Measurements from ENCODE around the gene ZNF516.

Gene ZNF516

DNA sequence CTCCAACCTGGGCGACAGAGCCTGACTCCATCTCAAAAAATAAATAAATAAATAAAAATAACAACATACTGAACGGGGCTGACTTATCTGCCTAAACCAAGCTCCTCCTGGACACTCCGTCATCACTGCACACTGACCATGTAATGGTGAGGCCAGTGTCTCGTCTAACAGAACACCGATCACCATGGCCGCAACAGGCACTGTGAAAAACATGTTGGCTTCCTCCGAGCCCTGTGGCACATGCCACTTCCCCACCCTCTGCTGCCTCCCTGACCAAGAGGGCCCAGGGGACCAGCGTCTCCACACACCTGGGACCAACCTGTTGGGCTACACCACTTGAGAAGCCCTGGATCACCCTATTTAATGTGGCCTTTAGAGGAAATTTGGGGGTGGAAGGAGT, 33.9 kb downstream of the ZNF516 start:
- Histone ChIP-seq H3K14ac (ENCODE audit: low read length) (no peak overlapping the region), H2BK12ac (ENCODE audit: low read length) (no peak overlapping the region), H2BK15ac (ENCODE audit: low read length) (no peak overlapping the region), H3K27me3 (ENCODE audit: control insufficient read depth in 3 of 3, insufficient read depth in 3 of 3, low read depth in 1 of 3, low read length in 3 of 3) (no peaks in the 10 kb centered on the region), H2AK5ac (ENCODE audit: low read depth, low read length) (no peak overlapping the region), H3K18ac (ENCODE audit: low read length) (no peak overlapping the region), H3K36me3 (replicated peaks in 1 of 2; ENCODE audit: control insufficient read depth in 2 of 2, insufficient read depth in 2 of 2, low read length in 2 of 2) (peaks cover 7 to 75% of the 10 kb centered on the region in 2 donors), H4K91ac (ENCODE audit: low read depth, low read length, poor library complexity) (no peak overlapping the region), H3K4me2 (ENCODE audit: insufficient read depth, low read length, poor library complexity, severe bottlenecking) (no peak overlapping the region), H3K79me1 (ENCODE audit: low read depth, low read length) (peaks cover 26% of the 10 kb centered on the region), H2BK120ac (ENCODE audit: low read depth, low read length) (no peak overlapping the region), H4K8ac (ENCODE audit: low read depth, low read length) (no peak overlapping the region), H2AFZ (ENCODE audit: low read length) (no peak overlapping the region), H2BK5ac (ENCODE audit: low read length) (no peak overlapping the region), H3K4ac (ENCODE audit: low read length) (no peak overlapping the region), H3K4me3 (ENCODE audit: low read length in 2 of 2) (no peak overlapping the region), H3K23ac (ENCODE audit: low read depth, low read length, poor library complexity) (no peak overlapping the region), H3K27ac (replicated peaks; ENCODE audit: low read length) (no peak overlapping the region), H3K9ac (ENCODE audit: low read depth, low read length, poor library complexity) (no peak overlapping the region), H3K9me3 (replicated peaks in 1 of 2; ENCODE audit: control insufficient read depth in 2 of 2, insufficient read depth in 1 of 2, low read depth in 1 of 2, low read length in 2 of 2) (no peaks in the 10 kb centered on the region), H3K4me1 (ENCODE audit: control insufficient read depth in 2 of 2, insufficient read depth in 1 of 2, low read depth in 1 of 2, low read length in 2 of 2) (peaks cover 7 to 8% of the 10 kb centered on the region in 2 donors)
- WGBS, 2 donors (ENCODE audit: extremely low coverage in 2 of 2, insufficient read length in 2 of 2, insufficient replicate concordance in 1 of 2) = no CpG with 5 or more reads among the region's 8 CpGs
- no peak for DNase-seq (ENCODE audit: low spot score)

GRCh38 chr18:76460482-76460881, 34.6 kb downstream of the ZNF516 start:
- Histone ChIP-seq H2BK12ac (ENCODE audit: low read length) (no peak overlapping the region), H3K14ac (ENCODE audit: low read length) (no peak overlapping the region), H4K91ac (ENCODE audit: low read depth, low read length, poor library complexity) (no peak overlapping the region), H3K4ac (ENCODE audit: low read length) (no peak overlapping the region), H3K23ac (ENCODE audit: low read depth, low read length, poor library complexity) (no peak overlapping the region), H3K9ac (ENCODE audit: low read depth, low read length, poor library complexity) (no peak overlapping the region), H3K79me1 (ENCODE audit: low read depth, low read length) (peaks cover 22% of the 10 kb centered on the region), H2BK5ac (ENCODE audit: low read length) (no peak overlapping the region), H2BK15ac (ENCODE audit: low read length) (no peak overlapping the region), H4K8ac (ENCODE audit: low read depth, low read length) (no peak overlapping the region), H2AFZ (ENCODE audit: low read length) (no peak overlapping the region), H3K4me2 (ENCODE audit: insufficient read depth, low read length, poor library complexity, severe bottlenecking) (no peak overlapping the region), H3K4me1 (ENCODE audit: control insufficient read depth in 2 of 2, insufficient read depth in 1 of 2, low read depth in 1 of 2, low read length in 2 of 2) (peaks cover 14 to 15% of the 10 kb centered on the region in 2 donors), H3K4me3 (ENCODE audit: low read length in 2 of 2) (no peak overlapping the region), H2BK120ac (ENCODE audit: low read depth, low read length) (no peak overlapping the region), H2AK5ac (ENCODE audit: low read depth, low read length) (no peak overlapping the region), H3K27ac (replicated peaks; ENCODE audit: low read length) (no peak overlapping the region), H3K9me3 (replicated peaks in 1 of 2; ENCODE audit: control insufficient read depth in 2 of 2, insufficient read depth in 1 of 2, low read depth in 1 of 2, low read length in 2 of 2) (no peaks in the 10 kb centered on the region), H3K36me3 (replicated peaks in 1 of 2; ENCODE audit: control insufficient read depth in 2 of 2, insufficient read depth in 2 of 2, low read length in 2 of 2) (peaks cover 5 to 68% of the 10 kb centered on the region in 2 donors), H3K18ac (ENCODE audit: low read length) (no peak overlapping the region), H3K27me3 (ENCODE audit: control insufficient read depth in 3 of 3, insufficient read depth in 3 of 3, low read depth in 1 of 3, low read length in 3 of 3) (no peaks in the 10 kb centered on the region)
- DNase-seq (ENCODE audit: low spot score) = no peak
- WGBS, 2 donors (ENCODE audit: extremely low coverage in 2 of 2, insufficient read length in 2 of 2, insufficient replicate concordance in 1 of 2) = no CpG with 5 or more reads among the region's 9 CpGs

- no peak overlapping the region for H3K18ac ChIP-seq (ENCODE audit: low read length)
- peaks cover 5 to 62% of the 10 kb centered on the region in 2 donors for H3K36me3 ChIP-seq (replicated peaks in 1 of 2; ENCODE audit: control insufficient read depth in 2 of 2, insufficient read depth in 2 of 2, low read length in 2 of 2)
- H2BK15ac ChIP-seq (ENCODE audit: low read length) = no peak overlapping the region
- H2BK12ac ChIP-seq (ENCODE audit: low read length) = no peak overlapping the region
- DNase-seq (ENCODE audit: low spot score) = no peak
- H3K9ac ChIP-seq (ENCODE audit: low read depth, low read length, poor library complexity) = no peak overlapping the region
- no peak overlapping the region for H2AK5ac ChIP-seq (ENCODE audit: low read depth, low read length)
- H3K4ac ChIP-seq (ENCODE audit: low read length) = no peak overlapping the region
- H3K23ac ChIP-seq (ENCODE audit: low read depth, low read length, poor library complexity) = peak overlapping the region; percentile 47
- no peak overlapping the region for H3K4me3 ChIP-seq (ENCODE audit: low read length in 2 of 2)
- no peak overlapping the region for H2BK5ac ChIP-seq (ENCODE audit: low read length)
- WGBS, 2 donors (ENCODE audit: extremely low coverage in 2 of 2, insufficient read length in 2 of 2, insufficient replicate concordance in 1 of 2) = no CpG with 5 or more reads among the region's 26 CpGs
- H4K8ac ChIP-seq (ENCODE audit: low read depth, low read length) = no peak overlapping the region
- no peak overlapping the region for H3K4me2 ChIP-seq (ENCODE audit: insufficient read depth, low read length, poor library complexity, severe bottlenecking)
- no peak overlapping the region for H2BK120ac ChIP-seq (ENCODE audit: low read depth, low read length)
- peaks cover 22% of the 10 kb centered on the region for H3K79me1 ChIP-seq (ENCODE audit: low read depth, low read length)
- H3K14ac ChIP-seq (ENCODE audit: low read length) = no peak overlapping the region
- H3K27me3 ChIP-seq (ENCODE audit: control insufficient read depth in 3 of 3, insufficient read depth in 3 of 3, low read depth in 1 of 3, low read length in 3 of 3) = no peaks in the 10 kb centered on the region
- H3K4me1 ChIP-seq (ENCODE audit: control insufficient read depth in 2 of 2, insufficient read depth in 1 of 2, low read depth in 1 of 2, low read length in 2 of 2) = peaks cover 21% of the 10 kb centered on the region in 2 donors
- no peak overlapping the region for H3K27ac ChIP-seq (replicated peaks; ENCODE audit: low read length)
- H4K91ac ChIP-seq (ENCODE audit: low read depth, low read length, poor library complexity) = no peak overlapping the region
- H3K9me3 ChIP-seq (replicated peaks in 1 of 2; ENCODE audit: control insufficient read depth in 2 of 2, insufficient read depth in 1 of 2, low read depth in 1 of 2, low read length in 2 of 2) = no peaks in the 10 kb centered on the region
- H2AFZ ChIP-seq (ENCODE audit: low read length) = no peak overlapping the region
Measured at GRCh38 chr18:76459687-76460350, 35.2 kb downstream of the ZNF516 start.

DNA sequence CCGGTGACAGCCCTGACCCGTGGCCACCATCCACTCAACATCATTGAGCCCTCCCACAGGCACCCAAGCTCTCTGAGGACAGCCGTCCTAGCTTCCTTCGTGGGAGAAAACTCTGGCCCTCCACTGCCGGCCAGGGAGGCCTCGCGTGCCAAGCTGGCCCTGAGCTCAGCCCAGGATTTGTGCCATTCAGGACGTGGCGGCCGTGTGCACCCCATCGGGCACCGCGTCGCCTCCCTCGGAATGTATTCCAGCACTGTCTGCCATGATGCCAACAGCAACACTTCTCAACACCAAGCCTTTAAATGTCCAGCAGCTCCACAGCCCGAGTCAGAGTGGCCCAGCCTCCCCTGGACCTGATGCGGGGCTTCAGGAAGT, 35.7 kb downstream of the ZNF516 start:
- no peak overlapping the region for H2AFZ ChIP-seq (ENCODE audit: low read length)
- H3K18ac ChIP-seq (ENCODE audit: low read length) = no peak overlapping the region
- H3K36me3 ChIP-seq (replicated peaks in 1 of 2; ENCODE audit: control insufficient read depth in 2 of 2, insufficient read depth in 2 of 2, low read length in 2 of 2) = peaks cover 5 to 58% of the 10 kb centered on the region in 2 donors
- WGBS, 2 donors (ENCODE audit: extremely low coverage in 2 of 2, insufficient read length in 2 of 2, insufficient replicate concordance in 1 of 2) = no CpG with 5 or more reads among the region's 17 CpGs
- H2AK5ac ChIP-seq (ENCODE audit: low read depth, low read length) = no peak overlapping the region
- H2BK12ac ChIP-seq (ENCODE audit: low read length) = no peak overlapping the region
- H3K27me3 ChIP-seq (ENCODE audit: control insufficient read depth in 3 of 3, insufficient read depth in 3 of 3, low read depth in 1 of 3, low read length in 3 of 3) = no peaks in the 10 kb centered on the region
- H3K4me3 ChIP-seq (ENCODE audit: low read length in 2 of 2) = no peak overlapping the region
- no peak overlapping the region for H4K8ac ChIP-seq (ENCODE audit: low read depth, low read length)
- peak overlapping the region; percentile 50 for H3K14ac ChIP-seq (ENCODE audit: low read length)
- no peak for DNase-seq (ENCODE audit: low spot score)
- peak overlapping the region; percentile 47 for H3K23ac ChIP-seq (ENCODE audit: low read depth, low read length, poor library complexity)
- H3K79me1 ChIP-seq (ENCODE audit: low read depth, low read length) = peaks cover 22% of the 10 kb centered on the region
- no peak overlapping the region for H3K4ac ChIP-seq (ENCODE audit: low read length)
- no peak overlapping the region for H2BK120ac ChIP-seq (ENCODE audit: low read depth, low read length)
- H3K4me1 ChIP-seq (ENCODE audit: control insufficient read depth in 2 of 2, insufficient read depth in 1 of 2, low read depth in 1 of 2, low read length in 2 of 2) = peaks cover 23 to 26% of the 10 kb centered on the region in 2 donors
- no peak overlapping the region for H2BK5ac ChIP-seq (ENCODE audit: low read length)
- H3K9ac ChIP-seq (ENCODE audit: low read depth, low read length, poor library complexity) = no peak overlapping the region
- H2BK15ac ChIP-seq (ENCODE audit: low read length) = no peak overlapping the region
- no peak overlapping the region for H3K27ac ChIP-seq (replicated peaks; ENCODE audit: low read length)
- no peak overlapping the region for H4K91ac ChIP-seq (ENCODE audit: low read depth, low read length, poor library complexity)
- no peak overlapping the region for H3K4me2 ChIP-seq (ENCODE audit: insufficient read depth, low read length, poor library complexity, severe bottlenecking)
- H3K9me3 ChIP-seq (replicated peaks in 1 of 2; ENCODE audit: control insufficient read depth in 2 of 2, insufficient read depth in 1 of 2, low read depth in 1 of 2, low read length in 2 of 2) = no peaks in the 10 kb centered on the region

Measured in neuronal stem cell (in vitro differentiated cells).